Urothelium cell line (cell line): ENCODE measurements around the gene ARSG.

ENCODE experiments used
- DNase-seq: peaks from one replicate; pipeline ENCODE4 v3.0.0; 2011; ENCODE audit warnings: low spot score, mixed read lengths
- FAIRE-seq: peaks from 2 replicates; lab custom pipeline; 2011; peaks lifted over from hg19 to GRCh38; lab: Jason Lieb, UNC

ARSG gene

DNA sequence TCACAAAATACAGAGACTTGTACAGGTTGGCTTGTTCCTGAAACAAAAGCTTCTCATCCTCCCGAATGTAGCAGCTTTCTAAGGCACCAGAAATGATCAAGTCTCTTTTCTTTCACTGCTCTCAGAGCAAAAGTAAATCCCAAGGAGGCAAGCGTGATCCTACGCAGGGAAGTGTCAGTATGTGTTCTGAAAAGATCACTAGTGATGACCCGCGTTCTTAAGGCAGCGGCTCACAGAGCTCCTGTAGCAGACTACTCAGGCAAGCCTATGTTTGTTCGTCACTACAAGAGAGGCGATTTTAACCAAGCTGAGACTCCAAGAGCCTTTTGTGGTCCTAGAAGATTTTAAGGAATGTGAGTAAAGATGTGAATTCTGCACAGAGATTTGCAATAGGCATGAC is 131.5 kb downstream of the ARSG start:
- no peak for DNase-seq
- FAIRE-seq = no peak

DNA sequence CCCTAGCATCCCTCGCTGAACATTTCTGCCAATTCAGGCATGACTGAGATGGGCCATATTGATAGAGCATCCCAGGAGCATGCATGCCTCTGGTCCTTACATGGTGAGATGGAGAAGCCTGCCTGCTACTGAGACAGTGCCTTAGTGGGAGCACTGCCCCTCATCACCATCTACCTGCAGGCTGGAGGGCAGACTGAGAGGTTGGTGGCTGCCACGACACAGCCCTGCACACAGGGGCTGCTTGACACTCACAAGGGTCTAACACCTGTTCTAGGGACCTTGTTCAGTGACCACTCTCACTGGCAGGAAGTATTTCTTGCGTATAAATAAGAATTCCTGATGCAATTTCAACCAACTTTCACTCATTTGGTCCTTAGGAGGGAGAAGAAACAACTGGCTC is 132.0 kb downstream of the ARSG start:
- FAIRE-seq (peak; percentile 81), DNase-seq (no peak)

DNA sequence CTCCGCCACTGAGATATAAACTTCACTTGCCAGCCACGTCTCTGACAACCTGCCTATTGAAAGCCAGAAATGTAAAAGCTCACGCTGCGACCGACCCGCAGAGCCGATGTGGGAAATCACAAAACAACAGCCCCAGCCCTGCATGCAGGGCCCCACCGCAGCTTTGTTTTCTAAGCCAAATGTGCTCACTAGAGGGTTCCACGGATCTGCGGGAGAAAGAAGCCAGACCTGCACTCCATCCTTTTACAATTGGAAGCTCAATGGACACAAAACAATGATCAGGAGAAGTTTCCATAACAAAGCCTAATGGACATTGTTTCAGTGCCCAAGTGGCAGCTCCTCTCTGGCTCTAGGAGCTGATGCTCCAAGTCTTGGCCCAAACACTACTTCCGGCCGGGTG is 132.9 kb downstream of the ARSG start:
- FAIRE-seq = no peak

DNA sequence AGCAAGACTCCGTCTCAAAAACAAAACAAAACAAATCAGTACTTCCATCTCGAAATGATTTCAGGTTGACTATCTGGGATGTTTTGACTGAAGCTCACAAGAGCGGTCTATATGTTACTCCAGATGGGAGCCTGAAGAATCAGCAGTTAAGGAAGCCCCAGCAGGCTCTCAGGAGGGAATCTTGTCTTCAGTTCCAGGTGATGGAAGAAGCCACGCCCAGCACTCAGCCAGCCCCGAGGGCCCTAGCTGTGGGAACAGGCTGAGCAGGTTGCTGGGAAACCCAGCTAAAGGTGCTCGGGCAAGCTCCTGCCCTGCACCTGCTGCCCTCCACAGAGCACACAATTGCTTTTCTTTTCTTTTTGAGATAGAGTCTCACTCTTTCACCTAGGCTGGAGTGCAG is 133.6 kb downstream of the ARSG start:
- no peak for DNase-seq
- FAIRE-seq = no peak

More for the DNA sequence above, 132.9 kb downstream of the ARSG start:
- no peak for DNase-seq

DNA sequence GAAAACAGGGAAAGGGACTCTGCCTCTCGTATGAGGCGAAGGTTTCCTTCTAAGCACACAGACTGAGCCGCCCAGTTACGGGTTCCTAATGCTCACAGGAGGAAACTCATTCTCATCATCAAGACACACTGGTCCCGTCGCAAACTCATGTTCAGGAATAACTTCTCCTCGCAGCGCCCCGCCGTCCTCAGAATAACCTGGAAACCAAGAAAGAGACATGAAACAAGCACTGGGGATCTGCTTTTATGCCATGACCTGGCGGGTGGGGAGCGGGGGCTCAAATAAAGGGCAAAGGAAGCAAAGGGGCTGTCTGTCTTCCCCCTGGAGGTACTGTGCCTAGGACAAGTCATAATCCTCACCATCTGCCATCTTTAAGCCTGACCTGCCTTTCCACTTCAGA is 134.7 kb downstream of the ARSG start:
- no peak for DNase-seq
- FAIRE-seq = no peak

DNA sequence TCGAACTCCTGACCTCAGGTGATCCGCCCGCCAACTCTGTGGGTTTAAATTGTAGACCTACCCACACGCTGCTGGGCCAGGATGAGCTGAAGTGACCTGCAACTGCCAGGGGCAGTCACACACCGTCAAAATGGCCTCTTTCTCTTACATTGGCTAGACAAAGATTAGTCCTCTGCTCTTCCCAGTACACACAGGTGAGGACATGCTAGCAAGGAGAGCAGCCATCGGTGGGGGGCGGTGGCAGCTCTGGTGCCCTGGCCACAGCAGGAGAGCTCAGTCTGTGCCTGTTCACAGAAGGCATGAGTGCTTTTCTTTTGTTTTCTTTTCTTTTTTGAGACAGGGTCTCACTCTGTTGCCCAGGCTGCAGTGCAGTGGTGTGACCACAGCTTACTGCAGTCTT is 136.3 kb downstream of the ARSG start:
- no peak for FAIRE-seq
- DNase-seq = no peak

DNA sequence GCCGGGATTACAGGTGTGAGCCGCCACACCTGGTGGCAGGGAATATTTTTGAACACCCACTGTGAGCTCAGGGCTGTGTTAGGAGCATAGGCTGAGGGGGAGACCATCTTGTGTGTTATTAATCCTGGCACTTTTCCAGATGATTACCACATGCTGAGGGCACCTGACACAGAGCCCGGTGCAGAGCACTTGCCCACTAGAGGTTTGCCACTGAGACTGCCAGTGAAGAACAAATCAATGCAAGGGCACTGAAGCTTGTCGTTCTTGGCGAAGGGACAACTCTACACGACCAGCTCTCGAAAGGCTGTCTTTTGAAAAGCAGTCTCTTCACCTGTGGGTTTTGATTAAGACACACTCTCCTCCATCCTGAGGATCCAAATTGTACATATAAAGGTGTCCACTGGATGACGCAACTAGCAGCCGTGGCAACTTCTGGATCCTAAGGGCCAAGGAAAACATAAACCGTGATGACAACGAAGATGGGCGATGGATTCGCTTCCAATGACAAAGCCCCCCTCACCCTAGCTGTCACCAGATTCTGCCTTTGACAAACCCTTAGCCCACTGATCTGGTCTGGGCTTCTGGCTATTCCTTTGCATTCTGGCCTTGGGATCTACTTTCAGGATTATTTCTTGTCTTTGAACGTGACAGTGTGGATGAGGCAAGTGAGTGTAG is 137.3 kb downstream of the ARSG start:
- no peak for FAIRE-seq
- no peak for DNase-seq

DNA sequence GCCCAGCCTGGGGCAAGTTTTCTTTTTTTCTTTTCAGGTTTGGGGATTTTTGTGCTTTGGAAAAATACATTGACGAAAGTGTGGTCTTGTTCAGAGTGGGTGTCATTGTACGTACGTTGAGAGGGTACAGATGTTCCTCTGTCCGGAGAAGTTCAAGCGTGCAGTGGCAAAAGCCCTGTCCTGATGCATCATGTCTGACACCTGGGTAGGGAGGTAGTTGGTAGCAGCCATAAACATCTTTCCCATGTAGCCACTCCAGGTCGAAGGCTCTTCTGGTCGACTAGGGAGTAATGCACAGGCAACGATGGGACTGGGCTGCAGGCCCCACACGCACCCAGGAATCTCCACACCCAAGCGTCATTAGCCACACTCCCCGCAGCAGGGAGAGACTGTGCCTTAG is 138.6 kb downstream of the ARSG start:
- DNase-seq (no peak), FAIRE-seq (no peak)

DNA sequence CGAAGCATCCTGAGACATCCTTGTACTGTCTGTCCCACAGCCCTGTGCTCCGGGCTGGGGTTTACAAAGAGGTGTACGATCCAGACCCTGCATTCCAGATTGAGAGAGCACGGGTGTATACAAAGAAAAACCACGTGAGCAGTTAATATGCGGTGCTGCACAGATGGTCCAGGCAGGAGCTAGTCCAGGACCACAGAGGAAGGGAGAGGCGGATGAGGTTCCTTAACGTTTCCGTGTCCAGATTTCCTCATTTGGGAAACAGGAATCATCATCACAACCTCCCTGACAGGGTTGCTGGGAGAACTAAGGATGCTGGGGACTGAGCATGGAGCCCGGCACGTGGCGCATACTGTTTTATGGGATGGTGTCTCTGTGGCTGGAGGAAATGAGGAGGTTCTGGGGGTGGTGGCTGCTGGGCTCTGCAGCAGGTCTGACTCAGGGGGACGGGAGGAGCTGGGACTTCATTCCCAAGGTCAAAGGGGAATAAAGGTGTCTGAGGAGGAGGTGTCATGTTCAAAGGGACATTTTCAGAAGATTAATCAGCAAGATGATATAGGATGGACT is 139.8 kb downstream of the ARSG start:
- FAIRE-seq (no peak), DNase-seq (no peak)

DNA sequence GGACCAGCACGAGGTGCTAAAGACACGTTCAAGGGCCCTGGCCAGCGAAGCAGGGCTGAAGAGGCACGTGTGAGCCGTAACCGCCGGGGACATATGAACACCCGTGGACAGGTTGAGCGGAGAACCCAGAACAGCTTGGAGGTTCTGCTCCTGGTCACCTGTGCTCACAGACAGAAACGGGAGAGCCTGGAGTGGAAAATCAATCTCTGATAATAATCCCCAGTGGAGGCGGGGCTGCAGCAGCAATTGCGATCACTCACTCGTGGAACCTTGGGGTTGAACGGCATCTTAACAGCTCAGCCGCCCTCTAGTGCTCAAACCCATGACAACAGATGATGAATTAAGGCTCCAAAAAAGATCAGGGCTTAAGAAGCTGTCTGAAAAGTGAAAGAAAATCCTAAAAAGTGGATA is 140.4 kb downstream of the ARSG start:
- no peak for FAIRE-seq
- peak; percentile 44 for DNase-seq

DNA sequence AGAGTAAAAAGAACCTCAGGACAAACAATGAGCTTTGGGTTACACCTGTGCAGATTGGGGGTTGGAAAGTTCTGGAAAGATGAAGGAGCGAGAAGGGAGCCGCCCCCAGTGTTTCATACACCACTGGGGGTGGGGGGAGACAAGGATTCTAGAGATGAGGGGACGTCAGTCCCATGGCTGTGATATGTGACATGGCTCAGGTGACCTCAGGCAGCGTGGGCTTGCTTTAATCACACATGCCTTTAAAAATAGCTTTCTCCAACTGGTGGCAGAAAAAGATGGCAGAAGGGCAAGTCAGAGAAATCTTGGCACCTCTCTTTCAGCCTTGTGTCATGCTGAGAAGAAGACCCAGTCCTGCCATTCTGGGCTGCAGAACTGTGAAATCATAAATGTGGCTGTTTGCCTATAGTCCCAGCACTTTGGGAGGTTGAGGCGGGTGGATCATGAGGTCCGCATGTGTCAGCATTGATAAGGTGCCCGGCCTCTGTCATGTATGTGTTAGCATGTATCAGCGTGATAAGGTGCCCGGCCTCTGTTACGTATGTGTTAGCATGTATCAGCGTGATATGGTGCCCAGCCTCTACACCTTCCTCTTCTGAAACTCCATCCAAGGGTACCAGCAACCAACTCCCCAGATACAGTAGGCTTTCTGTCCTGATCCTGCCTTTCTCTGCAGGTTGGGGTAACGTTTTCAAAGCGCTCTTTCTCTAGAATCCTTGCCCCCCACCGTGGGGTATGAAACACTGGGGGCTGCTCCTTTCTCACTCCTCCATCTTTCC is 141.0 kb downstream of the ARSG start:
- FAIRE-seq (no peak), DNase-seq (no peak)

DNA sequence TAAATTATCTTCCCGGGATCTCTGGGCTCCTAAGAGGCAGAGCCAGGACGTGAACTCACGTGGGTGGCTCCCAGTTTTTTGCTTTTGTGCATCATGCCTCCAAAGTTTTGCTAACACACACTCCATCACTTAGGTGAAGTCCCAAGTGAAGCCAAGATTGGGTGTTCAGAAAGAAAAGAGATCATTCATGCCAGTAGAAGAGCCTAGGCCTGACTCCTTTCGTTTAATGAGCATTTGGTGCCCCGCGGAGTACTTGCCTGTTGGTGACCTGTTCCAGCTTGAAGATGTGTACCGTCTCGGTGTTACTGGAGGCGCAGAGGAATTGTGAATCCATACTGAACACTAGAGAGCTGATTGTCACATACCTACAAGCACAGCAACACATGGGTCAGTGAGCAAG is 141.9 kb downstream of the ARSG start:
- DNase-seq (no peak), FAIRE-seq (no peak)

DNA sequence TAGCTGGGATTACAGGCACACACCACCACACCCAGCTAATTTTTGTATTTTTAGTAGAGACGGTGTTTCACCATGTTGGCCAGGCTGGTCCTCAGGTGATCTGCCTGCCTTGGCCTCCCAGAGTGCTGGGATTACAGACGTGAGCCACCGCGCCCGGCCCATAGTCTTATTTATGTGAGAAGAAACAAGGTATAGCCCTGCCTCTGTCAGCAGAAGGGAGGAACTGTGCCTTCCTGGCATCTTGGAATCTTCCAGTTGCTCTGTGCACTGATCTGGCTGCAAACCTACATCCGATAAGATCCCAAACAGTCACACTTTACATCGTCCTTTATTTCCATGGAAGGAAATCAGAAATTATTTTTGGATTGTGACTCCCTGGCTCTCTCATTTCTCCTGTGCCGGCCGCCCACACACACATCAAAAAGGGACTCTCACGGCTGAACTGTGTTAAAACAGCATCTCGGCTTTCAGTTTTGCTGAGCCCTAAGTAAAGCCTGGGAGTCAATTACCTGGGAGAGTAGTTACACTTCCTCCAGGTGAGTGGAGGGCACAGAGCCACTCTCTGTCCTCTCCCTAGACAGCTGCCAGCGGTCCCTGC is 142.7 kb downstream of the ARSG start:
- FAIRE-seq = no peak
- DNase-seq = no peak

DNA sequence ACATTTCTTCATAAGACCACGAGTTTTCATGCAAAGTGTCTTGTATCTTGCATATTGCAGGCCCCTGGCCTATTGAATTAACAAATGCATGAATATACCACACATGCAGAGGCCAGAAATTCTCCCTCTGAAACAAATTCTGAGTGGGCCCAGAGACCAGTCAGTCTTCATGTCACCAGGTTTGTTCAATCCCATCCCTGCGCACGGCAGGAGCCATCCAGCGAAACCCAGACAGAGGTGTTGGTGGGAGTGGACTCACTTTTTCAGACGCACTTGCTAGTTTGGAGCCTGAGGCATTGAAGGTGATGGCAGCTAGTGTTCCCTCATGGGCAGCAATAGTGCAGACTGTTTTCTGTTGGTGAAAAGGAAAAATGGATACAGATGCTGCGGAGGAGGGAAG is 144.1 kb downstream of the ARSG start:
- FAIRE-seq = no peak
- DNase-seq = no peak

DNA sequence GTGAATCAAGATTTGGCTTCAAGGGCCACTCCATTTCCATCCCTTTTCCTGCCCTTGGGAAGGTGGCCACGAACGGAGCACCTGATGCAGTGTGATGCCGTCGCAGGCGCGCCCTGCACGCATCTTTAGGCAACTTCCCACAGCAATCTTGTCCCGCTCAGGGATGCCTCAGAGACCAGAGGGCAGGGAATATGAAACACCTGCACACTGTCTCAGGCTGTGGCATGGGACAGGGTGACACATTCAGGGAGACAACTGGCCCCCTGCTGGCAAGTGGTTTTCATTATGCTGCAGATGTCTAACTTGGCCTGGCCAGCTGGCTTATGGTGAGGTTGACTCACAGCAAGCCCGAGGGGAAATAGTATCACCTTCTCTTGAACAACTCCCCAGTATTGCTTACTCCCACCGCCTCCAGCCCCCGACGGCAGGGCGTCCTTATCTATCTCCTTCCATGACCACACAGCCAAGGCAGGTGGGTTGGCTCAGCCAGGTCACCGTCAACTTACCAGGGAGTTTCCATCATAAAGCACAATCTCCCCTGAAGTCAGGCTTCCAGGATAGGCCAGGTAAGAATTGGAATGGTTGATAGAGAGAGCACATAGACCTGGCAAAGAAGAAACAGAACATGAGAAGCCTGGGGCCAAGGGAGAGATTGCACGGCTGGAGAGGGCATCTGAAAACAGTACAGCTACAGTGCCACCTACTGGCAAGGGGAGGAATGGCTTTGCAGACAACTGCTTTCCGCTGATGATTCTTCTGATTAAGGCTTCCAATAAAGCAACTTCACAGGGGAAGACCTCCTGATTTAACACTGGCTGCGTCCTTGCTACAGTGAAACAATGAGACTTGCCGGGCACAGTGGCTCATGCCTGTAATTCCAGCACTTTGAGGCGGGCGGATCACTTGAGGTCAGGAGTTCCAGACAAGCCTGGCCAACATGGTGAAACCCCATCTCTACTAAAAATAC is 144.9 kb downstream of the ARSG start:
- DNase-seq (peak; percentile 81), FAIRE-seq (peak; percentile 78)

DNA sequence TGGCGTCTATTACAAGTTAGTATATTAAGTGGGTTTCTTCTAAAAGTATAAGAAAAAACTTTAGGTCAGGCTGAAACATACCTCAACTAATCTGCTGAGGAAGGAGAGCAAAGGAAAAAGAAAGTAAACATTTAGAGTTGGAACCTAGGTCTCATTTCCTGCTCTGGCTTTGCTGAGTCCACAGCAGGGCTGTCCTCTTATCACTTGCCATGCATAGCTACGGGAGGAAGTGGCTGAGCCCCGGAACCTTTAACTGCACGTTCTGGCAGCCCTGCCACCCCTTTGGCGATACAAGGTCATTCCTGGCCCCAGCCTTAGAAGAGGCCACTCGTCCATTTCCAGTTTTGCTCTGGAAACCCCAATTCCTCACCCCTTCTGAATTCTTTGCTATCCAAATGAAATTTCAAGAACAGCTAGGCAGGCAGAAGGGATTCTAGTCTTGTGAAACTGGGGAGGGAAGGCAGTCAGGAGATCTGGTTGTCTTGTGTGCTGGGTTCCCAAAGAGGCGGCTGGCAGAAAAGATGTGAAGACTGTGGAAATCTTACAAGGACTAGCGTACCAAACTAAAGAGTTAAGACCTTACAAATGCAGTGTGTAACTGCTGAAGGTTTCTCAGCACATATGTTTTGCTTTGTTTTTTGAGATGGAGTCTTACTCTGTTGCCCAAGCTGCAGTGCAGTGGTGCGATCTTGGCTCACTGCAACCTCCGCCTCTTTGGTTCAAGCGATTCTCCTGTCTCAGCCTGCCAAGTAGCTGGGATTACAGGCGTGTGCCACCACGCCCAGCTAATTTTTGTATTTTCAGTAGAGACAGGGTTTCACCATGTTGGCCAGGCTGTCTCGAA is 146.9 kb downstream of the ARSG start:
- FAIRE-seq (no peak), DNase-seq (no peak)

DNA sequence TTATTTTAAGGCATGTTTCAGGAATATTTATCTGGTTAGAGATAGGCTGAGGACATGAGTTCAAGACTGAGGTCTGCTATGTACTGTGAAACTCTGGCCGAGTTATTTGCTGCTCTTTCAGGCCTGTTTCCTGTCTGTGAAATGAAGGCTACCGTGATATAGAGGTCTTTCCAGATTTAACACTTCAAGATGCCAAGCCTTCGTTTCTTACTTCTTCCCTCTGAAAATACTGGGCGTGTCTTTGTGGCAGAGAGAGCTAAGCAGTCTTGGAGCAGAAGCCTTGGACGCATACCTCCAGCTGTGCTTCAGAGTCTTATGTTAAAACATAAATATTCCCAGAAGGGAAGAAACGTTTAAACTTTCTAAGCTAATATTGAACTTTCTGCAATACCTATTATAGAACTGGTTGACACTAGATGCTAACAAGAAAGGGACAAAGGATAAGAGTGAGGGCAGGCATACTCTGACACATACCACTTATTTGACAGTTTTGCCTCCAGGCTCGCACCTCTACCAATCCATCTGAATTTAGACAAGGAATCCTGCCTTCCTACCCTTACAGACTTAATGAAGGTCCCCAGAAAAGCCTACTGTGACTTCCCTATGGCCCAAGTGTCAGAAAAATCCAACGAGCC is 148.5 kb downstream of the ARSG start:
- no peak for DNase-seq
- FAIRE-seq = no peak

DNA sequence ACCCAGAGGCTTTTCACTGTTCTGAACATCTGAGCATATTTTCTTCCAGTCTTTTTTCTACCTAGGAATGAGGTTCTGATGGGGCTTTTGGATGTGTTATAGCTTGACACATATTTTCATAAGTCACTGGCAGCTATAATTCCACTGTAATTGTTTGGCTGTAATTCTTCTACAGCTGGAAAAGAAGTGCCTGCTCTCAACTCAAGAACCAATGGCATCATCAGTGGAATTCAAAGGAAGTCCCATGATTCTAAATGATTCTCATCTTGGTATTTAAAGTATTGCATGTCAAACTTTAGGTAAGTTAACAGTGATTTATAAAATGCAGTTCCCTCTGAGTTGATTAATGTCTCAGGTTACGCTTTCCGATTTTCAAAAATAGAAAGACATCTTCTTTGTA is 149.2 kb downstream of the ARSG start:
- no peak for FAIRE-seq
- no peak for DNase-seq

DNA sequence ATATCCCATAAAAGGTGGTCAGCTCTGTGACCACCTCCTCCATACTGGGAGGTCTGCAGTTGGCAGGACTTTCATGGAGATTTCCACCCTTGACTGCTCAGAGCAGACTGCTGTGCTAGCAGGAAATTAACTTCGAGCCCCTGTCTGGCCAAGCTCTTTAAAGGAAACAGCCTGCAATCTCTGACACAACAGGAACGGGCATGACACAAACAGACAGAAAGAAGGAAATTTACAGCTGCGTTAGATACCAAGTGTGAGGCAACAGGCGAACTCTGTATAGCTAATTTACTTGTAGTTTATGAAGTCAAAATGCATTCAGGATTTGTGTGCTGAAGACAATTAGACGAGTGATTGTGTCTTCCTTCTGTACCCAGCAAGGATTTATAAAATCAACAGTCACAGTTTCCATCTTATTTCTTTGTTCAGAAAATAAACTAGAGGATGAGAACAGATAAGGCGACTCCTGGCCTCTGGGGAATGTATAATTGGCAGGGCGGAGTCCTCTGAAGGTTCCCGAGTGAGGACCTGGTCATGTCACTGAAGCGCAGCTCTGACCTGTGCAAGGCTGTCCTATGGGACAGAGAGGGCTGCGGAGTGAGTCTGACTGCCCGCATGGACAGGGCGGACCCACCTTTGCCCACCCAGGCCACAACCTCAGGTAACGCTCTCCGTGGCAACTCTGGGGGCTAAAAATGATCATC is 149.9 kb downstream of the ARSG start:
- no peak for FAIRE-seq
- DNase-seq = no peak
